ENCODE results near the gene SPSB1.
A peak's percentile ranks its signal among the peaks of the same experiment; 100 is the strongest.
"Not testable (repeated sequence)": the region's sequence is repeated elsewhere in the genome, so short reads cannot be mapped to it uniquely, and the experiment has no call there.

SPSB1 gene

GRCh38 chr1:9366943-9367780 lies 74.5 kb downstream of the SPSB1 start:
- DNase-seq (ENCODE audit: low read depth) = no peak

GRCh38 chr1:9367806-9368205 lies 75.1 kb downstream of the SPSB1 start:
- DNase-seq (ENCODE audit: low read depth) = no peak

GRCh38 chr1:9368356-9368755 lies 75.7 kb downstream of the SPSB1 start:
- DNase-seq (ENCODE audit: low read depth) = no peak

GRCh38 chr1:9369964-9370788 lies 77.5 kb downstream of the SPSB1 start:
- DNase-seq (ENCODE audit: low read depth) = no peak

- peak; percentile 42 for DNase-seq (ENCODE audit: low read depth)
Measured at GRCh38 chr1:9371391-9371935, 78.8 kb downstream of the SPSB1 start.

- DNase-seq (ENCODE audit: low read depth) = no peak
Measured at GRCh38 chr1:9371951-9372350, 79.3 kb downstream of the SPSB1 start.

- DNase-seq (ENCODE audit: low read depth) = no peak
Measured at GRCh38 chr1:9373619-9374018, 80.9 kb downstream of the SPSB1 start.

GRCh38 chr1:9374748-9375341 lies 82.2 kb downstream of the SPSB1 start:
- no peak for DNase-seq (ENCODE audit: low read depth)

- DNase-seq (ENCODE audit: low read depth) = no peak
Measured at GRCh38 chr1:9375912-9376311, 83.2 kb downstream of the SPSB1 start.

GRCh38 chr1:9376430-9376829 lies 83.7 kb downstream of the SPSB1 start:
- DNase-seq (ENCODE audit: low read depth) = no peak

GRCh38 chr1:9376886-9377333 lies 84.2 kb downstream of the SPSB1 start:
- DNase-seq (ENCODE audit: low read depth) = no peak

- no peak for DNase-seq (ENCODE audit: low read depth)
Measured at GRCh38 chr1:9378801-9379200, 86.1 kb downstream of the SPSB1 start.

- DNase-seq (ENCODE audit: low read depth) = no peak
Measured at GRCh38 chr1:9380711-9381110, 88.0 kb downstream of the SPSB1 start.

GRCh38 chr1:9382643-9383491 lies 90.2 kb downstream of the SPSB1 start:
- DNase-seq (ENCODE audit: low read depth) = no peak

GRCh38 chr1:9384128-9384527 lies 91.4 kb downstream of the SPSB1 start:
- no peak for DNase-seq (ENCODE audit: low read depth)

- no peak for DNase-seq (ENCODE audit: low read depth)
Measured at GRCh38 chr1:9384751-9385245, 92.1 kb downstream of the SPSB1 start.

- not testable (repeated sequence) for DNase-seq (ENCODE audit: low read depth)
Measured at GRCh38 chr1:9385392-9385791, 92.7 kb downstream of the SPSB1 start.

- DNase-seq (ENCODE audit: low read depth) = no peak
Measured at GRCh38 chr1:9385801-9386573, 93.3 kb downstream of the SPSB1 start.

GRCh38 chr1:9388335-9389180 lies 95.9 kb downstream of the SPSB1 start:
- no peak for DNase-seq (ENCODE audit: low read depth)

GRCh38 chr1:9389968-9390367 lies 97.3 kb downstream of the SPSB1 start:
- DNase-seq (ENCODE audit: low read depth) = no peak
